Measurements from ENCODE around the gene SMIM38. TPM values are rescaled to one million over a fixed set of nuclear protein-coding genes. Genes with fewer than 3 reads are reported as not detected.

SMIM38 gene
- total and polyA plus RNA-seq, 2 donors (not counting 1 experiment from before 2014, with no cell fraction given) = 1.2 to 1.6 TPM

DNA sequence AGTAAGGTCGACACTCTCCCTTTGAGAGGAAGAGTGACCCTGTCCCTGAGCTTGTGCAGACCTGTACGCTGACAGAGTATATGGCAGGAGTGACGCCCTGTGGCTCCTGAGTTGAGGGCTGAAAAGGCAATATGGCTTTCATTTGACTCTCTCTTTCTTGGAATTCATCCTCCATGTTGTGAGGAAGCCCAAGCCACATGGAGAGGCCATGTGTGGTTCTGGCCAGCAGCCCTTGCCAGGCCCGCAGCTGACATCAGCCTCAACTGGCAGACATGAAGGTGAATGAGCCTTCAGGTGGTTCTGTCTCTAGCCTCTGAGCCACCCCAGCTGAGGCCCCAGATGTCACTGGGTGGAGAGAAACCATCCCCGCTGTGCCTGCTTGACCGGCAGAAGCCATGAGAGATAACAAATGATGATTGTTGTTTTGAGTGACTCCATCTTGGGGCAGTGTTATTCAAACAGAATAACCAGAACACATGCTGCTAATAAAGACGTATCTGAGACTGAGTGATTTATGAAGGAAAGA is 31.9 kb downstream of the SMIM38 start:
- TF ChIP-seq, protein P1, sequence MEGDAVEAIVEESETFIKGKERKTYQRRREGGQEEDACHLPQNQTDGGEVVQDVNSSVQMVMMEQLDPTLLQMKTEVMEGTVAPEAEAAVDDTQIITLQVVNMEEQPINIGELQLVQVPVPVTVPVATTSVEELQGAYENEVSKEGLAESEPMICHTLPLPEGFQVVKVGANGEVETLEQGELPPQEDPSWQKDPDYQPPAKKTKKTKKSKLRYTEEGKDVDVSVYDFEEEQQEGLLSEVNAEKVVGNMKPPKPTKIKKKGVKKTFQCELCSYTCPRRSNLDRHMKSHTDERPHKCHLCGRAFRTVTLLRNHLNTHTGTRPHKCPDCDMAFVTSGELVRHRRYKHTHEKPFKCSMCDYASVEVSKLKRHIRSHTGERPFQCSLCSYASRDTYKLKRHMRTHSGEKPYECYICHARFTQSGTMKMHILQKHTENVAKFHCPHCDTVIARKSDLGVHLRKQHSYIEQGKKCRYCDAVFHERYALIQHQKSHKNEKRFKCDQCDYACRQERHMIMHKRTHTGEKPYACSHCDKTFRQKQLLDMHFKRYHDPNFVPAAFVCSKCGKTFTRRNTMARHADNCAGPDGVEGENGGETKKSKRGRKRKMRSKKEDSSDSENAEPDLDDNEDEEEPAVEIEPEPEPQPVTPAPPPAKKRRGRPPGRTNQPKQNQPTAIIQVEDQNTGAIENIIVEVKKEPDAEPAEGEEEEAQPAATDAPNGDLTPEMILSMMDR (IDR thresholded peaks at IDR 0.05) = no peak
- TF ChIP-seq EZH2 (IDR thresholded peaks at IDR 0.05; ENCODE audit: borderline replicate concordance, insufficient read depth, low read depth, low read length, poor library complexity, severe bottlenecking) = no peak
- ChIA-PET POLR2A (no interaction called here), CTCF (no interaction called here)
- no peak overlapping the region for H3K4me3 Mint-ChIP-seq
- Histone ChIP-seq H3K4me3 (ENCODE audit: control extremely low read depth in 1 of 5, extremely low read depth in 1 of 5, insufficient read depth in 1 of 5, low read depth in 2 of 5, low read length in 4 of 5) (no peak overlapping the region), H3K4me1 (ENCODE audit: control insufficient read depth in 2 of 2, insufficient read depth in 2 of 2, low read length in 2 of 2) (no peaks in the 10 kb centered on the region), H3K79me2 (ENCODE audit: control insufficient read depth, insufficient read depth, low read length) (no peaks in the 10 kb centered on the region), H2AFZ (ENCODE audit: insufficient read depth, low read depth, low read length, poor library complexity, severe bottlenecking) (no peak overlapping the region), H4K20me1 (ENCODE audit: control insufficient read depth, insufficient read depth, low read length, poor library complexity, severe bottlenecking) (no peaks in the 10 kb centered on the region), H3K4me2 (replicated peaks; ENCODE audit: low read depth, low read length, poor library complexity, severe bottlenecking) (no peak overlapping the region), H3K9ac (ENCODE audit: low read length) (no peak overlapping the region), H3K36me3 (replicated peaks in 1 of 2; ENCODE audit: control extremely low read depth in 1 of 2, control insufficient read depth in 1 of 2, extremely low read depth in 1 of 2, insufficient read depth in 2 of 2, low read length in 1 of 2) (no peaks in the 10 kb centered on the region), H3K27me3 (replicated peaks in 1 of 4; ENCODE audit: control extremely low read depth in 1 of 4, control insufficient read depth in 3 of 4, insufficient read depth in 4 of 4, low read length in 3 of 4) (no peaks in the 10 kb centered on the region), H3K27ac (ENCODE audit: low read length in 2 of 2) (no peak overlapping the region), H3K9me3 (ENCODE audit: control extremely low read depth in 1 of 3, control insufficient read depth in 2 of 3, insufficient read depth in 1 of 3, low read length in 2 of 3) (peaks cover 0 to 14% (median 5%) of the 10 kb centered on the region in 3 donors)
- H3K27me3 Mint-ChIP-seq = peaks cover 12% of the 10 kb centered on the region
- ATAC-seq (ENCODE audit: low read depth) (no peak), DNase-seq (no peak)
- intact Hi-C loops (cut with micrococcal nuclease) = no loop called here
- H3K9me3 Mint-ChIP-seq (ENCODE audit: insufficient read depth) = peaks cover 4% of the 10 kb centered on the region
- WGBS (ENCODE audit: insufficient coverage) = 84% methylated on average over 4 of the region's 7 CpGs
- no peaks in the 10 kb centered on the region for H3K4me1 Mint-ChIP-seq
- no peak overlapping the region for H3K27ac Mint-ChIP-seq

DNA sequence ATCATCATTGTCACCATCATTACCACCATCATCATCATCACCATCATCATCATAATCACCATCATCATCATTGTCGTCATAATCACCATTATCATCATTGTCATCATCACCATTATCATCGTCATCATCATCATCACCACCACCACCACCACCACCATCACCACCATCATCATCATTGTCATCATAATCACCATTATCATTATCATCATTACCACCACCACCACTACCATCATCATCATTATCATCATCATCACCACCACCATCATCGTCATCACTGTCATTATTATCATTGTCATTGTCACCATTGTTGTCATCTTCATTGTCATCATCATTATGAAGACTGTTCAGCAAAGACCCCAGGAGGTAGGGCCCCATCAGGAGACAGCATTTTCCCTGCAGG is 33.3 kb downstream of the SMIM38 start:
- no peaks in the 10 kb centered on the region for H4K20me1 ChIP-seq (ENCODE audit: control insufficient read depth, insufficient read depth, low read length, poor library complexity, severe bottlenecking)
- H3K27me3 Mint-ChIP-seq = peaks cover 10% of the 10 kb centered on the region
- no peak for ATAC-seq (ENCODE audit: low read depth)
- H3K27ac Mint-ChIP-seq = no peak overlapping the region
- H3K4me1 Mint-ChIP-seq = no peaks in the 10 kb centered on the region
- no peaks in the 10 kb centered on the region for H3K4me1 ChIP-seq (ENCODE audit: control insufficient read depth in 2 of 2, insufficient read depth in 2 of 2, low read length in 2 of 2)
- no peaks in the 10 kb centered on the region for H3K36me3 ChIP-seq (replicated peaks in 1 of 2; ENCODE audit: control extremely low read depth in 1 of 2, control insufficient read depth in 1 of 2, extremely low read depth in 1 of 2, insufficient read depth in 2 of 2, low read length in 1 of 2)
- intact Hi-C loops (cut with micrococcal nuclease) = no loop called here
- no peak overlapping the region for H3K4me3 Mint-ChIP-seq
- WGBS (ENCODE audit: insufficient coverage) = 86% methylated on average over 3 of the region's 3 CpGs
- H3K79me2 ChIP-seq (ENCODE audit: control insufficient read depth, insufficient read depth, low read length) = no peaks in the 10 kb centered on the region
- ChIA-PET POLR2A (no interaction called here), CTCF (no interaction called here)
- peaks cover 0 to 14% (median 5%) of the 10 kb centered on the region in 3 donors for H3K9me3 ChIP-seq (ENCODE audit: control extremely low read depth in 1 of 3, control insufficient read depth in 2 of 3, insufficient read depth in 1 of 3, low read length in 2 of 3)
- no peak overlapping the region for H2AFZ ChIP-seq (ENCODE audit: insufficient read depth, low read depth, low read length, poor library complexity, severe bottlenecking)
- no peak overlapping the region for H3K4me3 ChIP-seq (ENCODE audit: control extremely low read depth in 1 of 5, extremely low read depth in 1 of 5, insufficient read depth in 1 of 5, low read depth in 2 of 5, low read length in 4 of 5)
- H3K9me3 Mint-ChIP-seq (ENCODE audit: insufficient read depth) = peaks cover 4% of the 10 kb centered on the region
- H3K9ac ChIP-seq (ENCODE audit: low read length) = no peak overlapping the region
- DNase-seq = no peak
- no peaks in the 10 kb centered on the region for H3K27me3 ChIP-seq (replicated peaks in 1 of 4; ENCODE audit: control extremely low read depth in 1 of 4, control insufficient read depth in 3 of 4, insufficient read depth in 4 of 4, low read length in 3 of 4)
- no peak overlapping the region for H3K4me2 ChIP-seq (replicated peaks; ENCODE audit: low read depth, low read length, poor library complexity, severe bottlenecking)
- TF ChIP-seq, protein P1 (IDR thresholded peaks at IDR 0.05) = no peak
- no peak for TF ChIP-seq EZH2 (IDR thresholded peaks at IDR 0.05; ENCODE audit: borderline replicate concordance, insufficient read depth, low read depth, low read length, poor library complexity, severe bottlenecking)
- no peak overlapping the region for H3K27ac ChIP-seq (ENCODE audit: low read length in 2 of 2)

Measured in B cell (primary cell).